Measurements from ENCODE around the gene GTPBP8. TPM values are rescaled to one million over a fixed set of nuclear protein-coding genes. Genes with fewer than 3 reads are reported as not detected.

Gene GTPBP8
- total RNA-seq, 1 donor from 2014 or later, result 25.9 TPM

DNA sequence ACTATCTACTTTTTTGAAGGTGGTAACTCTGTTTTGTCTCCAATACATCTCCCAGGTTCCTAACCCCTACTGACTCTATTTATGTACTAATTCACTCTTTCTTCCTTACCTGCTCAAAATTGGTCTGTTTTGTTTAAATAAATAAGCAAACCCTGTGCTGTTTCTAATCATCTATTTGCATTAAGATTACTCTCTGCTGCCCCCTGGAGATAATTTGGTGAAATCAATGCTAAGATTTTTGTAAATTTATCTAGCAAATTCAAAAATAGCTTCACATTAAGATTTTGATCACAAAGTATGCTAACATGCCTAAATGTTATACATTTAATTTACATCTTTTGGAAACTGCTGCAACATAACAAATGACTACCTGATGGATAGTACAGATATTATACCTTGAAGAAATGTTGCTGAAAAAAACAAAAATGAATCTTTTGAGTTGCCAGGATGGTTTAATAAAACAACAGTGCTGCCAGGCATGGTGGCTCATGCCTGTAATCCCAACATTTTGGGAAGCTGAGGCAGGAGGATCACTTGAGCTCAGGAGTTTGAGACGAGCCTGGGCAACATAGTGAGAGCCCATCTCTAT is 11.4 kb upstream of the GTPBP8 start:
- H3K27ac Mint-ChIP-seq, result no peak overlapping the region
- TF ChIP-seq, protein P1, sequence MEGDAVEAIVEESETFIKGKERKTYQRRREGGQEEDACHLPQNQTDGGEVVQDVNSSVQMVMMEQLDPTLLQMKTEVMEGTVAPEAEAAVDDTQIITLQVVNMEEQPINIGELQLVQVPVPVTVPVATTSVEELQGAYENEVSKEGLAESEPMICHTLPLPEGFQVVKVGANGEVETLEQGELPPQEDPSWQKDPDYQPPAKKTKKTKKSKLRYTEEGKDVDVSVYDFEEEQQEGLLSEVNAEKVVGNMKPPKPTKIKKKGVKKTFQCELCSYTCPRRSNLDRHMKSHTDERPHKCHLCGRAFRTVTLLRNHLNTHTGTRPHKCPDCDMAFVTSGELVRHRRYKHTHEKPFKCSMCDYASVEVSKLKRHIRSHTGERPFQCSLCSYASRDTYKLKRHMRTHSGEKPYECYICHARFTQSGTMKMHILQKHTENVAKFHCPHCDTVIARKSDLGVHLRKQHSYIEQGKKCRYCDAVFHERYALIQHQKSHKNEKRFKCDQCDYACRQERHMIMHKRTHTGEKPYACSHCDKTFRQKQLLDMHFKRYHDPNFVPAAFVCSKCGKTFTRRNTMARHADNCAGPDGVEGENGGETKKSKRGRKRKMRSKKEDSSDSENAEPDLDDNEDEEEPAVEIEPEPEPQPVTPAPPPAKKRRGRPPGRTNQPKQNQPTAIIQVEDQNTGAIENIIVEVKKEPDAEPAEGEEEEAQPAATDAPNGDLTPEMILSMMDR (conservative IDR thresholded peaks at IDR 0.05), result peak; percentile 93
- H3K4me1 Mint-ChIP-seq (ENCODE audit: unreplicated experiment), result no peaks in the 10 kb centered on the region
- no peaks in the 10 kb centered on the region for H3K27me3 Mint-ChIP-seq
- no peak for DNase-seq (ENCODE audit: extremely low spot score, unreplicated experiment)
- no peaks in the 10 kb centered on the region for H3K36me3 Mint-ChIP-seq
- no peak overlapping the region for H3K4me3 Mint-ChIP-seq
- H3K9me3 Mint-ChIP-seq, result no peaks in the 10 kb centered on the region

DNA sequence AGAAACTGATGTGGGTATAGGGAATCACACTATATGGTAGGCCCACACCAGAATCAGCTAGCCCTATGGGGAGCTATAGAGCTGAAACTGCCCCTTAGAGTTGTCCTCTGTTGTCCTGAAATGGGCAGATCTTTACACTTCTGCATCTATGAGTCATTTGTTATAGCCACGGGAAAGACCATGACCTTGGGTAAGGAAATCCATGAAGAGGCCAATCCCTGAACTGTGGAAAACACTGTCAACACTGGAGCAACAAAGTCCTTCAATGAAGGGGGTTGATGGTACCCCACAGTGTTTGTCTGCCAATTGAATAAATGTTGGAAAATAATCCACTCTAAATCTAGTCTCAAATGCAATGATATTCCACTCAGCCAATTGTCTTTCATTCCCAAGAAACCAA is 10.7 kb upstream of the GTPBP8 start:
- DNase-seq (ENCODE audit: extremely low spot score, unreplicated experiment), result no peak
- Mint-ChIP-seq H3K27ac (no peak overlapping the region), H3K9me3 (no peaks in the 10 kb centered on the region), H3K27me3 (no peaks in the 10 kb centered on the region), H3K4me3 (no peak overlapping the region), H3K36me3 (no peaks in the 10 kb centered on the region), H3K4me1 (ENCODE audit: unreplicated experiment) (no peaks in the 10 kb centered on the region)
- TF ChIP-seq, protein P1 (conservative IDR thresholded peaks at IDR 0.05), result no peak

DNA sequence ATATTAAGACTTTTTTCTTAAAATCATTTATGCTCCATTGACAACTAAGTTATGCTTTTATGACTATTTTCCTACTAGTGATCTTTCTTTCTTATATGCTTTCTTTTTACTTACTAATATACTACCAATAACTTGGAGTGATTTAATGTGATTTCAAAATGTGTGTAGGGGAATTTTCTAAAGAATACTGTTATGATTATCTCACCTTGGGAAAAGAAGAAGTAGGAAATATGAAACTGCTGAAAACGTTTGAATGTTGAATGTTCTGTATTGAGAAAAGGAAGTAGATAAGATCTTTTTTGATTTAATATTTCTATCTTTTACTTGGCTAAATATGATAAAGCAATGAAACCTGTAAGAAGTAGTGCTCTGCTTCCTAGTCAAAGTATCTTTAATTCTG is 8.1 kb upstream of the GTPBP8 start:
- Mint-ChIP-seq H3K4me3 (no peak overlapping the region), H3K36me3 (no peaks in the 10 kb centered on the region), H3K4me1 (ENCODE audit: unreplicated experiment) (no peaks in the 10 kb centered on the region), H3K9me3 (no peaks in the 10 kb centered on the region), H3K27me3 (peaks cover 9% of the 10 kb centered on the region), H3K27ac (no peak overlapping the region)
- TF ChIP-seq, protein P1 (conservative IDR thresholded peaks at IDR 0.05), result no peak
- DNase-seq (ENCODE audit: extremely low spot score, unreplicated experiment), result no peak

DNA sequence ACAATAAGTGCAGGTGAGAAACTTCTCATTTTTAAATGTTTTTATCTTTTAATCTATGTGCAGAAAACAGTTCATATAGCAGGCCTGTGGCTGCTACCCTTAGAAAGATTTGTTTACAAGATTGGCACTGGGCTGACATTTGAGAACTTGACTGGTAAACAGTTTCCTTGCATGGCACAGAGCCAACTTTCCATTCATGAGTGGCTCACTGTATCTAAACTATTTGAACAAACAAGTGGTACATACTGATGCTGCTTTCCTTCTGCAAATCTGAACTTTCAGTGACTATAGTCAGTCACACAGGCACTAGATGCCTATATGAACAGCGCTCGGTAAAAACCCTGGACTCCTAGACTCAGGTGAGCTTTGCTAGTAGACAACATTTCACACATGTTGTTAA is 6.3 kb upstream of the GTPBP8 start:
- Mint-ChIP-seq H3K4me1 (ENCODE audit: unreplicated experiment) (no peaks in the 10 kb centered on the region), H3K27ac (no peak overlapping the region), H3K4me3 (no peak overlapping the region), H3K27me3 (peaks cover 9% of the 10 kb centered on the region), H3K36me3 (no peaks in the 10 kb centered on the region), H3K9me3 (no peaks in the 10 kb centered on the region)
- no peak for DNase-seq (ENCODE audit: extremely low spot score, unreplicated experiment)
- TF ChIP-seq, protein P1 (conservative IDR thresholded peaks at IDR 0.05), result no peak

DNA sequence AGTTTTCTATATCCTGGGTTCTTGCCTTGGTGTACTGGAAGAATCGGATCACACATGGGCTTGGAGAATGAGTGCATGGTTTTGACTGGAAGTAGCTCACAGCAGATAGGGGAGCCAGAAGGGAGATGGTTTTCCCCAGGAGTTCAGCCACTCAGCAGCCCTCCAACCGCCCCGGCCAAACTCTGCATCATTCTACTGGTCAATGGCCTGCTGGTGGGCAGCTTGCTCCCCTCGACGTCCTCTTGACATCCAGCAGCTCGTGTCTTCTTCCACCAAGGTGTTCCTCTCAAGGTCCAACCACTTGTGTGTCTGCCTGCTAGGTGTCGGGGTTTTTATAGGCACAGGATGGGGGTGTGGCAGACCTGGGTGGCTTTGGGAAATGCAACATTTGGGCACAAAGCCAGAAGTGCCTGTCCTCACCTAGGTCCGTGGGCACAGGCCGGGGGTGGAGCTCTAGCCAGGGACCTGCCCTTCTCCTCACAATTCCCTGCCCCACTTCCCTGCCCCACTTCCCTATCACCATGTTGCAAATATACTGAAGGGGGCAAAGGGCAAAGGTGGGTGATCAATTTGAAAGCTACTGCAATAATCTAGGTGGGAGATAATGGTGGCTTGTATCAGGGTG is 3.0 kb upstream of the GTPBP8 start:
- peaks cover 13% of the 10 kb centered on the region for H3K4me1 Mint-ChIP-seq (ENCODE audit: unreplicated experiment)

More for the DNA sequence above, 3.0 kb upstream of the GTPBP8 start:
- Mint-ChIP-seq H3K4me3 (no peak overlapping the region), H3K27me3 (peaks cover 9% of the 10 kb centered on the region), H3K36me3 (no peaks in the 10 kb centered on the region), H3K27ac (no peak overlapping the region), H3K9me3 (no peaks in the 10 kb centered on the region)
- TF ChIP-seq, protein P1 (conservative IDR thresholded peaks at IDR 0.05), result no peak
- no peak for DNase-seq (ENCODE audit: extremely low spot score, unreplicated experiment)
